OCI-LY3 (cell line): ENCODE results near the gene FOSL2.

Experiments used
- H2AFZ ChIP-seq: fragments of 200-600, 300-600 bp; shearing (Covaris generic); 2 replicates; pipeline ENCODE4 v1.6.0; 2014; ENCODE audit warnings: antibody characterized with exemption, low read depth, low read length
- H3K27ac ChIP-seq: fragments of 200-600, 300-600 bp; sonication (generic); 2 replicates; pipeline ENCODE4 v1.5.1; 2014; ENCODE audit warnings: mild to moderate bottlenecking, low read length, moderate library complexity, mixed read lengths
- H3K27me3 ChIP-seq: fragments of 200-600, 300-600 bp; sonication (generic); 2 replicates; pipeline ENCODE4 v1.6.1; 2014; ENCODE audit warnings: low read depth, low read length, mixed read lengths
- H3K36me3 ChIP-seq: fragments of 200-600, 300-600 bp; sonication (generic); replicated peaks from 2 replicates; pipeline ENCODE3; 2014; ENCODE audit warnings: low read depth, low read length, mixed read lengths
- H3K4me1 ChIP-seq: fragments of 300-600, 200-600 bp; sonication (generic); 2 replicates; pipeline ENCODE4 v1.6.1; 2014; ENCODE audit warnings: low read length, mixed read lengths
- H3K4me2 ChIP-seq: fragments of 200-600, 300-600 bp; sonication (generic); 2 replicates; pipeline ENCODE4 v1.6.1; 2014; ENCODE audit warnings: low read length, mixed read lengths
- H3K4me3 ChIP-seq: fragments of 300-600, 200-600 bp; sonication (generic); 2 replicates; pipeline ENCODE4 v1.5.1; 2014; ENCODE audit warnings: antibody characterized with exemption, mild to moderate bottlenecking, low read length, moderate library complexity
- H3K79me2 ChIP-seq: fragments of 300-600, 200-600 bp; shearing (Covaris generic); 2 replicates; pipeline ENCODE4 v1.6.1; 2014; ENCODE audit warnings: mild to moderate bottlenecking, low read length, mixed read lengths
- H3K9ac ChIP-seq: fragments of 300-600, 200-600 bp; shearing (Covaris generic); 2 replicates; pipeline ENCODE4 v1.6.0; 2014; ENCODE audit warnings: mild to moderate bottlenecking, low read length, moderate library complexity
- H3K9me3 ChIP-seq: fragments of 200-600, 300-600 bp; shearing (Covaris generic); 2 replicates; pipeline ENCODE4 v1.6.1; 2014; ENCODE audit warnings: low read length, mixed read lengths; ENCODE audit not compliant: insufficient read depth
- H4K20me1 ChIP-seq: fragments of 200-600, 300-600 bp; sonication (generic); 2 replicates; pipeline ENCODE4 v1.6.1; 2016; ENCODE audit warnings: low read length, mixed read lengths; ENCODE audit not compliant: insufficient read depth
- EZH2phosphoT487 ChIP-seq: fragments of 200-600 bp; shearing (Covaris generic); IDR thresholded peaks from 2 replicates; pipeline ENCODE4 v1.6.1; 2018; ENCODE audit warnings: antibody characterized with exemption, mixed run types, low read depth
- TF ChIP-seq, protein P1 (sequence below): fragments of 200-600, 300-600 bp; sonication (generic); IDR thresholded peaks from 2 replicates; pipeline ENCODE4 v1.5.1; 2014; ENCODE audit warnings: antibody characterized with exemption, low read length, low read depth

Gene FOSL2

DNA sequence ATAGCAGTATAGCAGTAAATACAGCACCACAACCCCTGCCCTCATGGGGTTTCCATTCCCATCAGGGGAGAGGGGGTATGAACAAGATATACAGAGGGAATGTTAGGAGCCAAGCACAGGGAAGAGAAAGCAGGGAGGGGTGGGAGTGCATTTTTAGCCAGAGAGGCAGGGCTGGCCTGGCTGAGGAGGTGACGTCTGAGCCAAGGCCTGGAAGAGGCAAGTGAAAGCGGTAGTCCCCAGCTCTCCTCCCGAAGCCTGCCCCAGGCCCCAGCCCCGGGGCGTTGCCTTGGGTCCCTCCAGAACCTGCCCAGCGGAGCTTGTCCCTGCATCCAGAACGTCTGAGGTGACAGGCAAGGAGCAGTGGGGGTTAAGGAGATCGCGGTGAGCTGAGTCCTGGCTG lies 45.1 kb upstream of the FOSL2 start:
- no peak overlapping the region for H2AFZ ChIP-seq
- no peaks in the 10 kb centered on the region for H3K36me3 ChIP-seq
- H3K9ac ChIP-seq: no peak overlapping the region
- no peaks in the 10 kb centered on the region for H3K9me3 ChIP-seq
- H3K79me2 ChIP-seq: no peaks in the 10 kb centered on the region
- H3K4me1 ChIP-seq: peaks cover 28% of the 10 kb centered on the region
- H4K20me1 ChIP-seq: no peaks in the 10 kb centered on the region
- no peaks in the 10 kb centered on the region for H3K27me3 ChIP-seq
- H3K4me3 ChIP-seq: no peak overlapping the region
- no peak overlapping the region for H3K27ac ChIP-seq
- H3K4me2 ChIP-seq: no peak overlapping the region
- no peak for TF ChIP-seq EZH2phosphoT487
- TF ChIP-seq, protein P1, sequence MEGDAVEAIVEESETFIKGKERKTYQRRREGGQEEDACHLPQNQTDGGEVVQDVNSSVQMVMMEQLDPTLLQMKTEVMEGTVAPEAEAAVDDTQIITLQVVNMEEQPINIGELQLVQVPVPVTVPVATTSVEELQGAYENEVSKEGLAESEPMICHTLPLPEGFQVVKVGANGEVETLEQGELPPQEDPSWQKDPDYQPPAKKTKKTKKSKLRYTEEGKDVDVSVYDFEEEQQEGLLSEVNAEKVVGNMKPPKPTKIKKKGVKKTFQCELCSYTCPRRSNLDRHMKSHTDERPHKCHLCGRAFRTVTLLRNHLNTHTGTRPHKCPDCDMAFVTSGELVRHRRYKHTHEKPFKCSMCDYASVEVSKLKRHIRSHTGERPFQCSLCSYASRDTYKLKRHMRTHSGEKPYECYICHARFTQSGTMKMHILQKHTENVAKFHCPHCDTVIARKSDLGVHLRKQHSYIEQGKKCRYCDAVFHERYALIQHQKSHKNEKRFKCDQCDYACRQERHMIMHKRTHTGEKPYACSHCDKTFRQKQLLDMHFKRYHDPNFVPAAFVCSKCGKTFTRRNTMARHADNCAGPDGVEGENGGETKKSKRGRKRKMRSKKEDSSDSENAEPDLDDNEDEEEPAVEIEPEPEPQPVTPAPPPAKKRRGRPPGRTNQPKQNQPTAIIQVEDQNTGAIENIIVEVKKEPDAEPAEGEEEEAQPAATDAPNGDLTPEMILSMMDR: no peak

DNA sequence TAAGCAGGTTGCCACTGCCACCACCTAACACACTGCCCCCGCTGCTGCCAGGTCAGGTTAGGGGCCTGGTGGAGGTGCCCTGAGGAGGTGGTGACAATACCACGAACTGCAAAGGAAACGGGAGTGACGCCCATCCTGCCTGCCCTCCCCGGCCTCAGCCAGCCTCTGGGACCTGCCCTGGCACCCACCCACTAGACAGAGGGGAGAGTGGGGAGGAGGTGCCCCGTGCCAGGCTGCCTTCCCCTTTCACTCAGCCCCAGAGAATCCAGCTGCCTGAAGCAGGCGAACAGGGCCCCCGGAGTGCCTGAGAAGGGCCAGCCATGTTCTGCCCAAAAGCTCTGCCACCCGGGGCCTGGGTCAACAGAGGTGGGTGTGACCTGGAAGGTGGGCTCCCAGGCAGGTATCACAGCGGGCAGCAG lies 44.5 kb upstream of the FOSL2 start:
- Histone ChIP-seq H3K4me2 (no peak overlapping the region), H4K20me1 (no peaks in the 10 kb centered on the region), H3K36me3 (no peaks in the 10 kb centered on the region), H3K27me3 (no peaks in the 10 kb centered on the region), H3K79me2 (no peaks in the 10 kb centered on the region), H3K9ac (no peak overlapping the region), H3K9me3 (no peaks in the 10 kb centered on the region), H2AFZ (no peak overlapping the region), H3K27ac (no peak overlapping the region), H3K4me3 (no peak overlapping the region), H3K4me1 (peaks cover 23% of the 10 kb centered on the region)
- TF ChIP-seq, protein P1: no peak
- no peak for TF ChIP-seq EZH2phosphoT487

DNA sequence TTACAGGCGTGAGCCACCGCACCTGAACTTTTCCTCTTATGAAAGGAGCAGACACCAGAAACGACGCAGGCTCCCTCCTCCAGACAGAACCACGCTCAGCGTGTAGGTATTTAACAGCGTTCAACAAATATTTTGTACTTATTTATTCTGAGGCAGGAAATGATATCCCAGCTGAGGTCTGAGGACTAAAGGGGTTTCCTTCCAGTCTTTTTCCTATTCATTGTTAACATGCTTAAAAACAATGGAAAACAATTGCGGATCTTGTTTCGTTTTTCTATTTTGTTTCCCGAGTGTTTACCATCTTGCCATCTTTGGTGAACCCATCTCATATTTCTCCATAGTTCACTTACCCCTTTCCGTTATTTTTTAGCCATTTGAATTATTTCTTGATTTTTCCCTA lies 43.7 kb upstream of the FOSL2 start:
- Histone ChIP-seq H3K9me3 (no peaks in the 10 kb centered on the region), H3K27ac (no peak overlapping the region), H3K36me3 (no peaks in the 10 kb centered on the region), H3K4me1 (peaks cover 20% of the 10 kb centered on the region), H3K79me2 (no peaks in the 10 kb centered on the region), H3K4me3 (no peak overlapping the region), H3K9ac (no peak overlapping the region), H3K27me3 (no peaks in the 10 kb centered on the region), H2AFZ (no peak overlapping the region), H3K4me2 (no peak overlapping the region), H4K20me1 (no peaks in the 10 kb centered on the region)
- TF ChIP-seq EZH2phosphoT487: no peak
- TF ChIP-seq, protein P1: no peak

DNA sequence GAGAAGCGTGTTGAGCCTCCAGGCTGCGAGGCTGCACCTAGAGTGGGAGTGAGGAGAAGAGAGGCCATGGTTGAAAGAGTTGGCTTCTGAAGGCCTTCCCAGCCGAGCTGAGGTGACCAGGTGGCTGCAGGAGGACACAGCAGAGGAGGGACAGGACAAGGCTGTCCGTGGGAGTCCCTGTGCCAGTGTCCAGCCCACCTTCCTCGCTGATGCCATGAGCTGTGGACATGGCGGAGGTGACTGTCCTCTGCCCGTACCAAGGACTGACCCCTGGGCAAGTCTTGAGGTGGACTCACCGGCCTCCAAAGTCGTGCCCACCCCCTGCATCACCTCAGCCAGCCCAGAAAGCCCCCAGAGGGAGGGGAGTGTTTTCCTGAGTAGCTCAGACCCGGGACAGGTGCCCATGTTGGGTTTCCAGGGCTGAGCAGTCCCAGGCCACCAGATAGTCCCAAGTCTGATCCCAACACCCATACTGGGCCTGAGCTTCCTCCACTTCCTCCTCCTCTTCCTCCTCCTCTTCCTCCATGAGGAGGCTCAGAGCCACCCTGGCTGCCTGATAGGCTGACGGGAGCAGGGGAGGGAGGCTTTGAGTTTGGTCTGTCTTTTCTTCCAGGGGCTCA lies 43.0 kb upstream of the FOSL2 start:
- Histone ChIP-seq H3K27me3 (no peaks in the 10 kb centered on the region), H3K79me2 (no peaks in the 10 kb centered on the region), H3K4me2 (no peak overlapping the region), H3K4me3 (no peak overlapping the region), H4K20me1 (no peaks in the 10 kb centered on the region), H3K27ac (no peak overlapping the region), H3K4me1 (peaks cover 20% of the 10 kb centered on the region), H2AFZ (no peak overlapping the region), H3K9me3 (no peaks in the 10 kb centered on the region), H3K36me3 (no peaks in the 10 kb centered on the region), H3K9ac (no peak overlapping the region)
- TF ChIP-seq, protein P1: no peak
- TF ChIP-seq EZH2phosphoT487: no peak
